K562 (cell line): ENCODE data around the gene RNU5D-1. TPM values are rescaled to one million over a fixed set of nuclear protein-coding genes. Genes with fewer than 3 reads are reported as not detected.
A peak's percentile ranks its signal among the peaks of the same experiment; 100 is the strongest.

Source experiments
- BMI1 ChIP-seq: fragments of 150-350 bp; IDR thresholded peaks from 2 replicates; pipeline ENCODE4 v1.6.1; 2014; ENCODE audit warnings: low read length
- CBX8 ChIP-seq: fragments of 200-600 bp; sonication (generic); IDR thresholded peaks from 2 replicates; pipeline ENCODE4 v1.6.1; 2012; ENCODE audit warnings: borderline replicate concordance, mixed run types, low read depth, mild to moderate bottlenecking, moderate library complexity, mixed read lengths, low read length, control low read depth, inconsistent platforms; ENCODE audit not compliant: poor library complexity, severe bottlenecking; ENCODE audit errors: extremely low read depth
- CLOCK ChIP-seq: fragments of 250-450 bp; sonication (Bioruptor Pico); IDR thresholded peaks from 2 replicates; pipeline ENCODE4 v1.4.0; 2020; ENCODE audit warnings: mild to moderate bottlenecking, moderate library complexity, borderline replicate concordance
- CXXC5 ChIP-seq: fragments of 250-450 bp; sonication (Bioruptor Pico); IDR thresholded peaks from 2 replicates; pipeline ENCODE4 v1.8.0; 2022; ENCODE audit warnings: inconsistent platforms, mild to moderate bottlenecking, moderate library complexity
- ETS1 ChIP-seq: conservative IDR thresholded peaks from 2 replicates; pipeline ENCODE4 v1.6.1; 2011; ENCODE audit warnings: low read depth, mild to moderate bottlenecking, low read length; ENCODE audit not compliant: control insufficient read depth
- ETS2 ChIP-seq: IDR thresholded peaks from 2 replicates; pipeline ENCODE4 v1.6.1; 2016; ENCODE audit warnings: borderline replicate concordance, missing genetic modification characterization, mild to moderate bottlenecking, moderate library complexity, missing compliant biosample characterization; ENCODE audit not compliant: poor library complexity, severe bottlenecking
- GABPA ChIP-seq: fragments of 200-800 bp; sonication (Bioruptor generic); conservative IDR thresholded peaks from 2 replicates; pipeline ENCODE4 v1.6.1; 2016; ENCODE audit warnings: low read depth, missing genetic modification characterization, missing compliant biosample characterization
- HCFC1 ChIP-seq: IDR thresholded peaks from 2 replicates; pipeline ENCODE4 v1.6.1; 2012; ENCODE audit warnings: low read depth, low read length, improper control_type of control experiment
- HMBOX1 ChIP-seq: sonication (generic); IDR thresholded peaks from 2 replicates; pipeline ENCODE4 v1.6.1; 2016
- JUND ChIP-seq, 2 experiments: IDR thresholded peaks; 2 replicates in 1 of 2; 3 replicates in 1 of 2; pipeline ENCODE4 v1.6.1; 2011; ENCODE audit warnings: borderline replicate concordance in 2 of 2, low read depth in 2 of 2, low read length in 2 of 2, improper control_type of control experiment in 1 of 2, missing biosample characterization in 1 of 2, missing genetic modification characterization in 1 of 2, missing genetic modification reagents in 1 of 2
- MCM5 ChIP-seq: fragments of 450-650 bp; IDR thresholded peaks from 2 replicates; pipeline ENCODE4 v1.6.1; 2016; ENCODE audit warnings: low read depth
- NFIX ChIP-seq: fragments of 250-450 bp; sonication (Bioruptor Pico); IDR thresholded peaks from 2 replicates; pipeline ENCODE4 v1.4.0; 2020; ENCODE audit warnings: low read depth, mild to moderate bottlenecking, moderate library complexity
- NONO ChIP-seq, 2 experiments: fragments of 200-400 bp in 1 of 2; fragments of 450-650 bp in 1 of 2; formaldehyde crosslinking in 1 of 2; IDR thresholded peaks; 2 replicates each; pipeline ENCODE4 v1.6.1; 2017; ENCODE audit warnings: low read depth in 2 of 2, mild to moderate bottlenecking in 2 of 2, moderate library complexity in 2 of 2, low read length in 1 of 2
- RAD21 ChIP-seq, 2 experiments: fragments of 250-450 bp in 1 of 2; fragments of 450-650 bp in 1 of 2; sonication (Bioruptor Pico) in 1 of 2; formaldehyde crosslinking in 1 of 2; IDR thresholded peaks in 1 of 2; conservative IDR thresholded peaks in 1 of 2; 2 replicates each; pipeline versions ENCODE4 v1.4.0 to v1.8.0; 2020 to 2022; ENCODE audit warnings: mild to moderate bottlenecking in 2 of 2, moderate library complexity in 1 of 2
- ZNF655 ChIP-seq: fragments of 250-450 bp; sonication (Bioruptor Pico); IDR thresholded peaks from 2 replicates; pipeline ENCODE4 v1.5.0; 2021
- ZNF740 ChIP-seq, 3 experiments: fragments of 200-800 bp in 1 of 3; sonication (Bioruptor generic) in 1 of 3; sonication (generic) in 1 of 3; formaldehyde crosslinking in 1 of 3; IDR thresholded peaks; 2 replicates each; pipeline versions ENCODE4 v1.6.1 to v1.8.0; 2016 to 2022; ENCODE audit warnings: mild to moderate bottlenecking in 2 of 3, missing compliant biosample characterization in 2 of 3, missing genetic modification characterization in 2 of 3, missing genetic modification reagents in 1 of 3
- polyA plus RNA-seq, 8 experiments: library from polyadenylated mRNA; depleted of rRNA in 4 of 8; stranded (reverse) in 5 of 8; unstranded in 3 of 8; fragments of >200 nt; fragmentation: Nextera tagmentation in 2 of 8; fragmentation: Illumina TruSeq in 1 of 8; extraction: Ambion mirVana in 2 of 8; extraction: Trizol in 1 of 8; gene quantifications; 2 replicates each; pipeline versions ENCODE4 v1.2.1 to v1.2.3, GENCODE V29; 2011 to 2014; ENCODE audit warnings: inconsistent platforms in 1 of 8, missing spikeins in 1 of 8
- total RNA-seq, 7 experiments: library from RNA; depleted of rRNA in 6 of 7; stranded (reverse); fragments of >200 nt in 6 of 7; fragmentation: Illumina TruSeq in 2 of 7; extraction: Trizol in 2 of 7; gene quantifications; 2 replicates each; pipeline versions ENCODE4 v1.2.1 to v1.2.3, GENCODE V29; 2011 to 2021; ENCODE audit warnings: low replicate concordance in 1 of 7

The RNU5D-1 gene
- total and polyA plus RNA-seq, 9 of the 15 experiments (the other 6 are each of a cell fraction or from before 2014, with no cell fraction given) = under 0.01 TPM; not detected in 8

GRCh38 chr1:44730741-44731512 is at the start of gene RNU5D-1 (continued):
- TF ChIP-seq JUND (IDR thresholded peaks at IDR 0.05; ENCODE audit: borderline replicate concordance, low read depth, low read length) = peak; percentile 96
- peak; percentile 96 for TF ChIP-seq JUND (tag; IDR thresholded peaks at IDR 0.05; ENCODE audit: borderline replicate concordance, low read depth, low read length)
- peak; percentile 51; the same call in 1 of the 2 replicates for TF ChIP-seq ZNF740 (CRISPR knock-in tag; IDR thresholded peaks at IDR 0.05)
- TF ChIP-seq ZNF740 (tag; IDR thresholded peaks at IDR 0.05) = peak; percentile 22 to 31; a peak in 1 of 4 replicates
- peak; percentile 4 to 54 for TF ChIP-seq RAD21 (CRISPR knock-in tag; conservative IDR thresholded peaks at IDR 0.05 in 1 of 2, IDR thresholded peaks at IDR 0.05 in 1 of 2)
- peak; percentile 58; the same call in 1 of the 2 replicates for TF ChIP-seq CXXC5 (CRISPR knock-in tag)
- TF ChIP-seq MCM5 = no peak
- TF ChIP-seq NFIX = peak; percentile 3; the same call in 1 of the 2 replicates
- peak; percentile 97; the same call in 1 of the 2 replicates for TF ChIP-seq ETS1
- TF ChIP-seq CBX8 = no peak
- peak; percentile 6 for TF ChIP-seq ETS2 (tag)
- TF ChIP-seq BMI1 = peak; percentile 5; the same call in 1 of the 2 replicates
- TF ChIP-seq ZNF655 (CRISPR knock-in tag) = peak; percentile 97
- no peak for TF ChIP-seq CLOCK (CRISPR knock-in tag)
- TF ChIP-seq GABPA (tag) = peak; percentile 60
- TF ChIP-seq NONO (IDR thresholded peaks at IDR 0.05; ENCODE audit: low read depth in 2 of 2, low read length in 1 of 2) = peak; percentile 83 to 92; a peak in 3 of 4 replicates
- peak; percentile 95 for TF ChIP-seq HMBOX1
- peak; percentile 72 for TF ChIP-seq HCFC1
